ENCODE measurements around the gene SIDT2.

Gene SIDT2

DNA sequence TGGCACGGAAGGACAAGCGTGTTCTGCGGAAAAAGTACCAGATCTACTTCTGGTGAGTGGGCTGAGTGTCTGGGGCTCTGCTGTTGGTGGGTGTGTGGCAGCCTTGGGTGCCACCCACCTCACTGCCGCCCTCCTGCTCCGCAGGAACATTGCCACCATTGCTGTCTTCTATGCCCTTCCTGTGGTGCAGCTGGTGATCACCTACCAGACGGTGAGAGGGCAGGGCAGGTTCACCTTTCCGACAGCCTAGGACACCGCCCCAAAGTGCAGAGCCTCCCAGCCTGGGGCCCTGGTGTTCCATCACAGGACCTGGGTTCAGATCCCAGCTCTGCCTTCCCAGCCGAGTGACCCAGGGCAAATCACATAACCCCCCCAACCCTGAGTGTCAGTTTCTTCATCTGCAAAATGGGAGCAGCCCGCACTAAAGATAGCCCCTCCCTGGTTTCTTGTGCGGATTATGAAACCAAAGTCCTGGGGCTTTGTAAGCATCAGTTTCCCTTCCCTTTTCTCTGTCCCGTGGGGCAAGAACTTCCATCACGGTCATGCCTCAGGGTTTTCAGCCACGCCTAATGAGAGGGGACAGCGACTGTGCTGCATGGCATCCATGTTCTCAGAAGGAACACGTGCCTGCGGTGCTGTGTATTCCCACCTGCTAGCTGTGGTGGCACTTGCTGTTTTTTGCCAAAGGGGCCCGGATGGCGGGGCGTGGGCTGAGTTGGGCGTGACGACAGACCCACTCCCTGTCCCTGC, 10.8 kb downstream of the SIDT2 start:
- Histone ChIP-seq H3K27ac (ENCODE audit: low read length) (no peak overlapping the region), H3F3A (ENCODE audit: insufficient read depth, low read length) (no peaks in the 10 kb centered on the region), H3K9ac (ENCODE audit: low read length) (no peak overlapping the region), H3K36me3 (replicated peaks; ENCODE audit: insufficient read depth, low read length) (no peaks in the 10 kb centered on the region), H3K79me2 (ENCODE audit: low read length) (no peaks in the 10 kb centered on the region), H3K9me2 (replicated peaks; ENCODE audit: insufficient read depth, low read length) (no peaks in the 10 kb centered on the region), H3K4me3 (ENCODE audit: low read length) (no peak overlapping the region), H4K20me1 (ENCODE audit: insufficient read depth, low read length) (no peaks in the 10 kb centered on the region), H3K9me3 (replicated peaks; ENCODE audit: insufficient read depth, low read length) (no peaks in the 10 kb centered on the region), H3K4me1 (ENCODE audit: low read length) (no peaks in the 10 kb centered on the region), H2AFZ (ENCODE audit: low read length) (no peak overlapping the region), H3K27me3 (replicated peaks; ENCODE audit: insufficient read depth, low read length) (no peaks in the 10 kb centered on the region), H3K4me2 (ENCODE audit: low read depth, low read length) (no peak overlapping the region)
- no peak for TF ChIP-seq EZH2phosphoT487 (IDR thresholded peaks at IDR 0.05; ENCODE audit: low read length)
- no peak for TF ChIP-seq EZH2 (optimal IDR thresholded peaks at IDR 0.05; ENCODE audit: low read depth, low read length)
- no peak for TF ChIP-seq CTCF (IDR thresholded peaks at IDR 0.05; ENCODE audit: low read length)
- no peak for DNase-seq

GRCh38 chr11:117189941-117190544, 11.5 kb downstream of the SIDT2 start:
- no peak overlapping the region for H3K4me2 ChIP-seq (ENCODE audit: low read depth, low read length)

GRCh38 chr11:117191680-117192400, 13.3 kb downstream of the SIDT2 start:
- no peaks in the 10 kb centered on the region for H3K27me3 ChIP-seq (replicated peaks; ENCODE audit: insufficient read depth, low read length)
- no peaks in the 10 kb centered on the region for H3K9me3 ChIP-seq (replicated peaks; ENCODE audit: insufficient read depth, low read length)
- TF ChIP-seq EZH2phosphoT487 (IDR thresholded peaks at IDR 0.05; ENCODE audit: low read length) (no peak), CTCF (IDR thresholded peaks at IDR 0.05; ENCODE audit: low read length) (no peak), EZH2 (optimal IDR thresholded peaks at IDR 0.05; ENCODE audit: low read depth, low read length) (no peak)
- no peak for DNase-seq
- H3F3A ChIP-seq (ENCODE audit: insufficient read depth, low read length), result no peaks in the 10 kb centered on the region
- no peaks in the 10 kb centered on the region for H3K79me2 ChIP-seq (ENCODE audit: low read length)
- no peak overlapping the region for H2AFZ ChIP-seq (ENCODE audit: low read length)
- H3K4me3 ChIP-seq (ENCODE audit: low read length), result no peak overlapping the region
- no peak overlapping the region for H3K9ac ChIP-seq (ENCODE audit: low read length)
- no peak overlapping the region for H3K4me2 ChIP-seq (ENCODE audit: low read depth, low read length)
- no peaks in the 10 kb centered on the region for H3K36me3 ChIP-seq (replicated peaks; ENCODE audit: insufficient read depth, low read length)
- H4K20me1 ChIP-seq (ENCODE audit: insufficient read depth, low read length), result no peaks in the 10 kb centered on the region
- no peak overlapping the region for H3K27ac ChIP-seq (ENCODE audit: low read length)
- no peaks in the 10 kb centered on the region for H3K9me2 ChIP-seq (replicated peaks; ENCODE audit: insufficient read depth, low read length)
- H3K4me1 ChIP-seq (ENCODE audit: low read length), result no peaks in the 10 kb centered on the region

More at GRCh38 chr11:117189941-117190544, 11.5 kb downstream of the SIDT2 start:
- Histone ChIP-seq H3K9me2 (replicated peaks; ENCODE audit: insufficient read depth, low read length) (no peaks in the 10 kb centered on the region), H3F3A (ENCODE audit: insufficient read depth, low read length) (no peaks in the 10 kb centered on the region), H4K20me1 (ENCODE audit: insufficient read depth, low read length) (no peaks in the 10 kb centered on the region), H3K4me3 (ENCODE audit: low read length) (no peak overlapping the region), H3K27me3 (replicated peaks; ENCODE audit: insufficient read depth, low read length) (no peaks in the 10 kb centered on the region), H3K36me3 (replicated peaks; ENCODE audit: insufficient read depth, low read length) (no peaks in the 10 kb centered on the region), H3K79me2 (ENCODE audit: low read length) (no peaks in the 10 kb centered on the region), H3K9me3 (replicated peaks; ENCODE audit: insufficient read depth, low read length) (no peaks in the 10 kb centered on the region), H3K27ac (ENCODE audit: low read length) (no peak overlapping the region), H3K4me1 (ENCODE audit: low read length) (no peaks in the 10 kb centered on the region), H3K9ac (ENCODE audit: low read length) (no peak overlapping the region), H2AFZ (ENCODE audit: low read length) (no peak overlapping the region)
- TF ChIP-seq CTCF (IDR thresholded peaks at IDR 0.05; ENCODE audit: low read length) (no peak), EZH2 (optimal IDR thresholded peaks at IDR 0.05; ENCODE audit: low read depth, low read length) (no peak), EZH2phosphoT487 (IDR thresholded peaks at IDR 0.05; ENCODE audit: low read length) (no peak)
- no peak for DNase-seq

Data from MM.1S (cell line).